GM12874 (cell line): ENCODE results near the gene ARF6.

Source experiments
- CTCF ChIP-seq: IDR thresholded peaks from 2 replicates; pipeline ENCODE4 v1.5.1; 2011; ENCODE audit warnings: low read depth, mild to moderate bottlenecking, control low read depth, low read length, moderate library complexity; ENCODE audit not compliant: insufficient read depth

ARF6 gene

GRCh38 chr14:49904270-49904669 lies 11.4 kb downstream of the ARF6 start:
- TF ChIP-seq CTCF: no peak

GRCh38 chr14:49905989-49906388 lies 13.1 kb downstream of the ARF6 start:
- no peak for TF ChIP-seq CTCF

- TF ChIP-seq CTCF: no peak
These were observed 14.3 kb downstream of the ARF6 start for GRCh38 chr14:49907186-49907585.

GRCh38 chr14:49908433-49908782 lies 15.5 kb downstream of the ARF6 start:
- no peak for TF ChIP-seq CTCF

GRCh38 chr14:49909016-49909415 lies 16.1 kb downstream of the ARF6 start:
- no peak for TF ChIP-seq CTCF

- no peak for TF ChIP-seq CTCF
These were observed 22.2 kb downstream of the ARF6 start for GRCh38 chr14:49915085-49915484.

GRCh38 chr14:49918706-49919105 lies 25.8 kb downstream of the ARF6 start:
- TF ChIP-seq CTCF: no peak
